DOHH2 (cell line): ENCODE data around the gene BCAS1.

ENCODE experiments used
- CTCF ChIP-seq: fragments of 200-600 bp; sonication (generic); IDR thresholded peaks from one replicate; pipeline ENCODE4 v1.5.1; 2014; ENCODE audit warnings: antibody characterized with exemption, mild to moderate bottlenecking, low read depth, low read length; ENCODE audit not compliant: poor library complexity, severe bottlenecking
- EZH2phosphoT487 ChIP-seq: fragments of 200-600 bp; sonication (generic); IDR thresholded peaks from 2 replicates; pipeline ENCODE4 v1.6.1; 2017; ENCODE audit warnings: borderline replicate concordance, mild to moderate bottlenecking, antibody characterized with exemption, low read length, moderate library complexity, mixed read lengths

DNA sequence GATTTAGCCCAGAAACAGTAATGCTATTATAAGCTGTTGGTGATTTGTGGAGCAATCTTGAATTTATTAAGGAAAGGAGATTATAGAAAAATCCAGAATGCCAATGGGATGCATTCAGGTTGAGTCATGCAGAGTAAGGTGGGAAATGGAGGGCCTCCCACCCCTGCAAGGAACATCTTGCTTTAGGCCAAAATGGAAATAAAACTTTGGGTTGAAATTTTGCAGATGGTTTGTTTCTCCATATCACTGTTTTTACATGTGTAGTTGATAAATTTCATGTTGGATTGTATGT is 152.4 kb downstream of the BCAS1 start:
- TF ChIP-seq CTCF = no peak
- no peak for TF ChIP-seq EZH2phosphoT487
